Mesendoderm (in vitro differentiated cells): Measurements from ENCODE around the gene APOM.

ENCODE experiments used
- DNase-seq: peaks from one replicate; pipeline ENCODE4 v3.0.0; 2013
- H2AK5ac ChIP-seq: 2 replicates; pipeline ENCODE4 v1.6.1; 2013; ENCODE audit warnings: low read length, inconsistent platforms
- H2BK120ac ChIP-seq: 2 replicates; pipeline ENCODE4 v1.6.1; 2013; ENCODE audit warnings: low read depth, mild to moderate bottlenecking, low read length, moderate library complexity, mixed read lengths
- H2BK15ac ChIP-seq: replicated peaks from 2 replicates; pipeline ENCODE4 v1.6.1; 2013; ENCODE audit warnings: low read depth, mild to moderate bottlenecking, moderate library complexity
- H2BK5ac ChIP-seq: 2 replicates; pipeline ENCODE4 v1.6.1; 2013; ENCODE audit warnings: low read length, inconsistent platforms
- H3K18ac ChIP-seq: 2 replicates; pipeline ENCODE4 v1.6.1; 2013; ENCODE audit warnings: mild to moderate bottlenecking, low read length, mixed read lengths
- H3K23ac ChIP-seq: one replicate; pipeline ENCODE4 v1.6.1; 2013; ENCODE audit warnings: low read length
- H3K27ac ChIP-seq: 2 replicates; pipeline ENCODE4 v1.5.1; 2013; ENCODE audit warnings: low read depth, mild to moderate bottlenecking, inconsistent platforms, low read length, moderate library complexity
- H3K27me3 ChIP-seq: 2 replicates; pipeline ENCODE4 v1.6.1; 2013; ENCODE audit warnings: low read length, control low read depth, mild to moderate bottlenecking, inconsistent platforms; ENCODE audit not compliant: insufficient read depth, poor library complexity
- H3K36me3 ChIP-seq: 2 replicates; pipeline ENCODE4 v1.6.1; 2013; ENCODE audit warnings: low read length, inconsistent platforms; ENCODE audit not compliant: control insufficient read depth, insufficient read depth
- H3K4ac ChIP-seq: one replicate; pipeline ENCODE4 v1.6.1; 2013; ENCODE audit warnings: low read depth, mild to moderate bottlenecking, low read length, moderate library complexity
- H3K4me1 ChIP-seq: 2 replicates; pipeline ENCODE4 v1.6.1; 2013; ENCODE audit warnings: low read depth, low read length, inconsistent platforms; ENCODE audit not compliant: control insufficient read depth
- H3K4me2 ChIP-seq: 2 replicates; pipeline ENCODE4 v1.6.1; 2013; ENCODE audit warnings: low read length
- H3K4me3 ChIP-seq: 2 replicates; pipeline ENCODE4 v1.5.1; 2013; ENCODE audit warnings: mild to moderate bottlenecking, low read length
- H3K56ac ChIP-seq: one replicate; pipeline ENCODE4 v1.6.1; 2013; ENCODE audit warnings: low read length
- H3K79me1 ChIP-seq: 2 replicates; pipeline ENCODE4 v1.6.1; 2013; ENCODE audit warnings: low read length, inconsistent platforms
- H3K79me2 ChIP-seq: 2 replicates; pipeline ENCODE4 v1.6.1; 2013; ENCODE audit warnings: mild to moderate bottlenecking, low read length; ENCODE audit not compliant: control insufficient read depth, insufficient read depth
- H3K9ac ChIP-seq: 2 replicates; pipeline ENCODE4 v1.6.1; 2013; ENCODE audit warnings: low read length, inconsistent platforms
- H4K5ac ChIP-seq: one replicate; pipeline ENCODE4 v1.6.1; 2013; ENCODE audit warnings: low read length
- H4K8ac ChIP-seq: one replicate; pipeline ENCODE4 v1.6.1; 2013; ENCODE audit warnings: low read depth, mild to moderate bottlenecking, control low read depth, low read length, moderate library complexity
- WGBS: extraction: QIAGEN DNeasy Blood & Tissue Kit; methylation state at CpG from one replicate; pipeline ENCODE4 v1.1.7; 2013; ENCODE audit warnings: low lambda C conversion rate, missing lambda C conversion rate; ENCODE audit not compliant: insufficient coverage; ENCODE audit errors: extremely low coverage; 5-methylcytosine and 5-hydroxymethylcytosine counted together

The APOM gene

GRCh38 chr6:31621320-31621939, 34.3 kb upstream of the APOM start:
- peak overlapping the region; percentile 92 for H2BK5ac ChIP-seq
- H3K9ac ChIP-seq: peak overlapping the region; percentile 88
- peak overlapping the region; percentile 5 for H2BK120ac ChIP-seq
- H3K27ac ChIP-seq: peak overlapping the region; percentile 95
- H3K56ac ChIP-seq: peak overlapping the region; percentile 100
- peak overlapping the region; percentile 85 for H4K5ac ChIP-seq
- H3K4me2 ChIP-seq: peak overlapping the region; percentile 83
- H3K23ac ChIP-seq: peak overlapping the region; percentile 95
- peaks cover 16% of the 10 kb centered on the region for H3K36me3 ChIP-seq
- H4K8ac ChIP-seq: no peak overlapping the region
- H3K4me1 ChIP-seq: no peaks in the 10 kb centered on the region
- H3K18ac ChIP-seq: peak overlapping the region; percentile 75
- H3K4ac ChIP-seq: peak overlapping the region; percentile 92
- DNase-seq: no peak
- WGBS: no CpG with 5 or more reads among the region's 15 CpGs
- peak overlapping the region; percentile 100 for H3K4me3 ChIP-seq
- H3K79me1 ChIP-seq: peaks cover 10% of the 10 kb centered on the region
- peak overlapping the region; percentile 91 for H2AK5ac ChIP-seq
- no peak overlapping the region for H2BK15ac ChIP-seq
- no peaks in the 10 kb centered on the region for H3K27me3 ChIP-seq
- H3K79me2 ChIP-seq: peaks cover 37% of the 10 kb centered on the region

- Histone ChIP-seq H3K27me3 (no peaks in the 10 kb centered on the region), H3K4me1 (no peaks in the 10 kb centered on the region), H3K18ac (no peak overlapping the region), H2BK15ac (no peak overlapping the region), H3K9ac (peak overlapping the region; percentile 88), H3K4ac (no peak overlapping the region), H3K27ac (no peak overlapping the region), H3K56ac (peak overlapping the region; percentile 100), H2AK5ac (no peak overlapping the region), H3K79me1 (peaks cover 13% of the 10 kb centered on the region), H3K23ac (no peak overlapping the region), H4K8ac (no peak overlapping the region), H3K4me2 (peak overlapping the region; percentile 83), H3K4me3 (peak overlapping the region; percentile 3), H3K79me2 (peaks cover 40% of the 10 kb centered on the region), H2BK5ac (no peak overlapping the region), H2BK120ac (no peak overlapping the region), H3K36me3 (peaks cover 21% of the 10 kb centered on the region), H4K5ac (no peak overlapping the region)
- WGBS: no CpG with 5 or more reads among the region's 4 CpGs
- no peak for DNase-seq
Measured at GRCh38 chr6:31621991-31622390, 33.7 kb upstream of the APOM start.

- Histone ChIP-seq H2AK5ac (no peak overlapping the region), H2BK15ac (no peak overlapping the region), H4K5ac (no peak overlapping the region), H3K79me2 (peaks cover 40% of the 10 kb centered on the region), H3K23ac (no peak overlapping the region), H3K18ac (no peak overlapping the region), H3K27ac (no peak overlapping the region), H3K36me3 (peaks cover 23% of the 10 kb centered on the region), H3K4me1 (no peaks in the 10 kb centered on the region), H3K56ac (peak overlapping the region; percentile 26), H3K4me2 (peak overlapping the region; percentile 83), H2BK5ac (no peak overlapping the region), H2BK120ac (no peak overlapping the region), H3K4ac (no peak overlapping the region), H3K79me1 (peaks cover 13% of the 10 kb centered on the region), H3K27me3 (no peaks in the 10 kb centered on the region), H3K9ac (peak overlapping the region; percentile 88), H3K4me3 (no peak overlapping the region), H4K8ac (no peak overlapping the region)
- no CpG with 5 or more reads among the region's 10 CpGs for WGBS
- no peak for DNase-seq
Measured at GRCh38 chr6:31622684-31623091, 33.0 kb upstream of the APOM start.

GRCh38 chr6:31624070-31624469, 31.6 kb upstream of the APOM start:
- Histone ChIP-seq H3K18ac (no peak overlapping the region), H3K4me2 (no peak overlapping the region), H3K27ac (no peak overlapping the region), H3K23ac (no peak overlapping the region), H4K5ac (no peak overlapping the region), H3K36me3 (peaks cover 33% of the 10 kb centered on the region), H3K4me3 (no peak overlapping the region), H3K79me2 (peaks cover 42% of the 10 kb centered on the region), H2AK5ac (no peak overlapping the region), H2BK5ac (no peak overlapping the region), H3K9ac (no peak overlapping the region), H2BK120ac (no peak overlapping the region), H3K27me3 (no peaks in the 10 kb centered on the region), H3K56ac (no peak overlapping the region), H3K4ac (no peak overlapping the region), H3K79me1 (peaks cover 15% of the 10 kb centered on the region), H2BK15ac (no peak overlapping the region), H4K8ac (no peak overlapping the region), H3K4me1 (no peaks in the 10 kb centered on the region)
- WGBS: no CpG with 5 or more reads among the region's 10 CpGs
- no peak for DNase-seq

- Histone ChIP-seq H3K4me1 (no peaks in the 10 kb centered on the region), H3K79me2 (peaks cover 33% of the 10 kb centered on the region), H2BK120ac (no peak overlapping the region), H3K4me2 (no peak overlapping the region), H2AK5ac (no peak overlapping the region), H3K4me3 (no peak overlapping the region), H3K36me3 (peaks cover 43% of the 10 kb centered on the region), H3K27me3 (no peaks in the 10 kb centered on the region), H4K8ac (no peak overlapping the region), H3K79me1 (peaks cover 17% of the 10 kb centered on the region), H4K5ac (no peak overlapping the region), H2BK5ac (no peak overlapping the region), H3K18ac (no peak overlapping the region), H3K56ac (no peak overlapping the region), H3K9ac (no peak overlapping the region), H3K23ac (no peak overlapping the region), H3K4ac (no peak overlapping the region), H2BK15ac (no peak overlapping the region), H3K27ac (no peak overlapping the region)
- DNase-seq: no peak
- no CpG with 5 or more reads among the region's 10 CpGs for WGBS
Measured at GRCh38 chr6:31626952-31627351, 28.7 kb upstream of the APOM start.
